ENCODE results near the gene RPL11.

- no peak for TF ChIP-seq CTCF (conservative IDR thresholded peaks at IDR 0.05)
- TF ChIP-seq EZH2 (IDR thresholded peaks at IDR 0.05; ENCODE audit: low read depth) = no peak
These were observed 35.1 kb downstream of the RPL11 start for GRCh38 chr1:23726686-23727085.
